ENCODE measurements around the gene SLC17A7.
"Not testable (repeated sequence)": the region's sequence is repeated elsewhere in the genome, so short reads cannot be mapped to it uniquely, and the experiment has no call there.

The SLC17A7 gene

DNA sequence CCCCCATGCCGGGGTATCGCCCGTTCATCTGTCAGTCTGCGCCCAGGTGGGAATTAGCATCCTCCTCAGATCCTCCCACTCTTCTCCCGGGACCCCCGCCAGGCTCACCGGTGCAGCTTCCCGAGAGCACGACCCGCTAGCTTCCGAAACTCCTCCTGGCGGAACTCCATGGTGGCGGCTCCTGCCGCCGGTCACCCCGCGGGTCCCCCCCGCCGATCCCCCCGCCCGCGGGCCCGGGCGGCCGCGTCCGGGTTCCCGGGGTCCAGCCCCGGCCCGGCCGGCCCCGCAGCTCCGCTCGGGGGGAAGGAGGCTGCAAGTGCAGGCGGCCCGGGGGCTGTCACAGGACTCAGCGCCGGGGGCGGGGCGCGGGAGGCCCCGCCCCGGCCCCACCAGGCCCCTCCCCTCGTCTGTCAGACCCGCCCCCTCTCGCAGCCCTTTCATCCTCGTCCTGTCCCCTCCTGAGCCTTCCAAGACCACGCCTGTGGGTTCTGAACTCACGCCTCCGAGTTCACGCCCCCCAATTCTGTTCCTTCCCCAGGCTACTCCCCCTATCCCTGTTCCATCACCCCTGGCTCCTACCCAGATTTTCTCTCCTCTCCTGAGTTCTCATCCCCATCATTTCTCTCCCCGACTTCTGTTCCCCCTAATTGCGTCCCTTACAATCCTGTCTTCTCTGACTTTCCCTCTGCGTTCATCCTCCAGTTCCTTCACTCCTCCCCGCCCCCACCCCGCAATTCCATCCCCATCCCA, at the start of gene SLC17A7:
Gene SLC17A7, minus strand, starts transcription at position 318 of the 750 bp plus-strand sequence. Its CDS starts 148 bp downstream, at position 170.
- DNase-seq, result no peak

DNA sequence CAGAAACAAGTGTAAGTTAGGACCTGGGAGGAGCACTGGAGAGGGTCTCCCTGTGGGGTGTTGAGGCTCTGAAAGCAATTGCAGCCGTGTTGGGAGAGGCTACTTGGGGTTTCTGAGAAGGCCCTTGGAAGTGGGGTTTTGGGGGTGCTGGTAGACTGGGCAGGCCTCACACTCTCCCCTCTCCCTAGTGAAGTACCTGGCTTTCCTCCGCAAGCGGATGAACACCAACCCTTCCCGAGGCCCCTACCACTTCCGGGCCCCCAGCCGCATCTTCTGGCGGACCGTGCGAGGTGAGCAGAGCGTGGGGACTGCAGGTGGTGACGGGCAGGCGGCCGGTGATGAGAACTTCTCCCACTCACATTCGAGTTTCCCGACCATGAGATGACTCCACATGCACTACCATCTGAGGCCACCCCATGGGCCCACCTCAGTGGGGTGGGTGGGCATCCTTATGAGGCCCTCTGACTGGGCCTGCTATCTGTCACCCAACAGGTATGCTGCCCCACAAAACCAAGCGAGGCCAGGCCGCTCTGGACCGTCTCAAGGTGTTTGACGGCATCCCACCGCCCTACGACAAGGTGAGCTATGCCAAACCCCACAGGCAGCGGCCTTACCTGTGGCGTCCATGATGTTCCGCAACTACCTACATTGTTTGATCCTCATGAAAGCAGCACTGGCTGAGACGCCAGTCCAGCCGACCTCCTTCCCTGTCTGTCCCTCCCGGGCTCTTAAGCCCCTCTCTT, 49.1 kb upstream of the SLC17A7 start:
- DNase-seq, result no peak

DNA sequence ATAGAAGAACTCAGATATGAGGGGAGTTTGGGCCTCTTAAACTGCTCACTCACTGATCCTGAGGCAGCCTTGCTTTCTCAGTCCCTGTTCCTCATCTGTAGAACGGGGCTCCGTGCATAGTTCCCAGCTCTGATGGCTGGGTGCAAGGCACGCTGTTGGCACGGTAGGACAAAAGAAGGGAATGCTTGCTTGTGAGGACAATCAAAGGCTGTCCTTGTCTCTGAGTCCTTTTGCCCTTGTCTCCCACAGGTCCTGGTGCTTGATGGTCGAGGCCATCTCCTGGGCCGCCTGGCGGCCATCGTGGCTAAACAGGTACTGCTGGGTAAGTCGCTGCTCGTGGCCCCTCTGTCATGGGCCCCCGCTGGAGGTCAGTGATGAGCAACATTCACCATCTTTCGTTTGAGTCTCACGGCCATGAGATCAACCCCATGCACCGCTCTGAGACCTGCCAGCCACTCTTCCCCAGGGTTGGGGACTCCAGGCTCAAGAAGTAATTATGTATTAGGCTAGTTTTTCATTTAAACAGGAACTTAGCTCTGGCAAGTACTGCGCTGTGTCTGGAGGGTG, 48.4 kb upstream of the SLC17A7 start:
- DNase-seq, result no peak

DNA sequence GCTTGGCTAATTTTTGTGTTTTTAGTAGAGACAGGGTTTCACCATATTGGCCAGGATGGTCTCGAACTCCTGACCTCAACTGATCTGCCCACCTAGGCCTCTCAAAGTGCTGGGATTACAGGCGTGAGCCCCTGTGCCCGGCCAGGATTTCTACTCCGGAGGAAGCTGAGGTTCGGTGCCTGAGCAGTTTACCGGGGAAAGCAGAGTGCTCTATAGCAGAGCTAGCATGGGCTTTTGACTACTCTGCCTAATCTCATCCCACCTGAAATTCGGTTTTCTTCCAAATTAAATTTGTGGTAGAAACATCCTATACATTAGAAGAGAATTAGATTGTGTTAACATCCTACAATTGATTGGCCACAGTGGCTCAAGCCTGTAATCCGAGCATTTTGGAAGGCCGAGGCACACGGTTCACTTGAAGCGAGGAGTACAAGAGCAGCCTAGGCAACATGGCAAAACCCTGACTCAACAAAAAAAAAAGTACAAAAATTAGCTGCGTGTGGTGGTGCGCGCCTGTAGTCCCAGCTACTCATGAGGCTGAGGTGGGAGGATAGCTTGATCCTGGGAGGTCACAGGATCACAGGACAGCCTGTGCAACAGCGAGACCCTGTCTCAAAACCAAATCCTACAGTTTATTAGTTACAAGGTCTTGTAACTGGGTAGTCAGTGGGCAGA, 47.7 kb upstream of the SLC17A7 start:
- no peak for DNase-seq

DNA sequence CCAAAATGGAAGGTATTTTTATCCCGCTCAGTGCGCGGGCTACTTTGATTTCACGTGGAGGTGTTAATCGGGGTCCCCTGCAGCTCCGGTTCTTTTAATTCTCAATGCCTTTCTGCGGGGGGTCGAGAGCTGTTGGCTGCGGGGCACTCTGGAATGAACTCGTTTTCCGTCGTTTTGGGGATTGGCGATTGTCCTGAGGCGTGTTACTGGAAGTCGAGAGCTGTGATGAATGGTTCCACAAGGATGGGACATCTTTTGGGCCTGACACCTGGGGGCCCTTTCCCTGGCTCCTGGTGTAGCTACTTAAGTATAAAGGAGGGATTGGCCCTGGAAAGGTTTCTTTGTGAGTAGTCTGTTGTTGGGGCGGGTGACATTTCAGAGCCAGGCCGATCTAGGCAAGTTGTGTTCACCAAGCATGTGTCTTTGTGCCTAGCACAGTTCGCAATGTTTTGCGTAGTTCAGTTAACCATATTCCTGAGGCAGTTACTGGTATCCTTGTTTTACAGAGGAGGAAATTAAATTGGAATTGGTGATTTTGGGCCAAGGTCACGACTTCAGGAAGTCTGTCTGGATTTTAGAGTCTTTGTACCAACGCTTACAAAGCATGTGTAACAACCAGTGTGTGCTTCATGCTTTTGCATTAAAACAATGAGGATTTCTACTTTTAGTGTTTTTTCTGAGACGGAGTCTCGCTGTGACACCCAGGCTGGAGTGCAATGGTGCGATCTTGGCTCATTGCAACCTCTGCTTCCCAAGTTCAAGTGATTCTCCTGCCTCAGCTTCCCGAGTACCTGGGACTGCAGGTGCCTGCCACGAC, 46.9 kb upstream of the SLC17A7 start:
- peak; percentile 48 for DNase-seq

DNA sequence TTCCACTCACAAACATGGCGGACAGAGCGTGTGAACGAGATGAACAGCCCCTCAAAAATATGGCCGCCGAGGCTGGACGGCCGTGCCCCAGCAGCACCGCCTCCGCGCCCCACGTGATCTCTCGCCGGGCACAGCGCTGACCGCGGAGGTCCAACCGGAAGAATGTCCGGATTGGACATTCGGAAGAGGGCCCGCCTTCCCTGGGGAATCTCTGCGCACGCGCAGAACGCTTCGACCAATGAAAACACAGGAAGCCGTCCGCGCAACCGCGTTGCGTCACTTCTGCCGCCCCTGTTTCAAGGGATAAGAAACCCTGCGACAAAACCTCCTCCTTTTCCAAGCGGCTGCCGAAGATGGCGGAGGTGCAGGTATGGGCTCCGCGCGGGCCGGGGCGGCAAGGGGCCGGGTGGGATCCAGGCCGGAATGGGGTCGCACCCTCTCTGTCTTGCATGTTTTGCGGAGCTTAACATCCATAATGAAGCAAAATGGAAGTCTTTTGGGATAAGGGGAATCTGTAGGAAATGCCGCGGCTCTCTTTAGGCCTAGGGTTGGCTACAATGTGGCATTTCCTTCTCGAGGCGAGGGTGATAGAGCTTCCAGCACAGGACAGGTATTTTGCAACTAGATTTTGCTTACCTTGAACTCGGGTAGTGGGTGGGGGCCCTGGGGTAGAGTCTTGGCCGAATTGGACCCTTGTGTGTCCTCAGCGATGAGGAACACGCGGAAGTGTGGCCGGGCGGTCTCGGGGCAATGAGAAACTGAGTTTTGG, 46.1 kb upstream of the SLC17A7 start, which contains the start of gene RPL13A:
Gene RPL13A, plus strand, starts transcription at position 332 of the 769 bp plus-strand sequence. Its CDS starts 22 bp downstream, at position 354.
- DNase-seq, result peak; percentile 100

DNA sequence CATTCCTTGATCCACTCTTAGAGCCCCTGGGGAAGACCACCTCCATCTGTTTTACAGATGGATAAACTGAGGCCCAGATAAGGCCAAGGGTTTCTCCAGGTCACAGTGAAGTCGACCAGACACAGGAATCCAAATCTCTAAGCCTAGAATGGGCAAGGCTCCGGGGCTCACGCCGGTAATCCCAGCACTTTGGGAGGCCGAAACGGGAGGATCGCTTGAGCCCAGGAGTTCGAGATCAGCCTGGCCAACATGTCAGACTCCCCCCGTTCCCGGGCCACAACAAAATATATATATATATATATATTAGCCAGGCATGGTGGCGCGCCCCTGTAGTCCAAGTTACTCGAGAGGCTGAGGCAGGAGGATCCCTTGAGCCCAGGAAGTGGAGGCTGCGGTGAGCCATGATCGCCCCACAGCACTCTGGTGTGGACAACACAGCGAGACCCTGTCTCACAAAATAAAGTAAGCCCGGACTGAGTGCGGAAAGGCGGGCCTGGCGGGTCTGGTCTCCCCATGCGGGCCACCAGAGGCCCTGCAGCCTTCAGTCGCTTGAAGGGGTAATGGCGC, 45.5 kb upstream of the SLC17A7 start:
- DNase-seq, result no peak

DNA sequence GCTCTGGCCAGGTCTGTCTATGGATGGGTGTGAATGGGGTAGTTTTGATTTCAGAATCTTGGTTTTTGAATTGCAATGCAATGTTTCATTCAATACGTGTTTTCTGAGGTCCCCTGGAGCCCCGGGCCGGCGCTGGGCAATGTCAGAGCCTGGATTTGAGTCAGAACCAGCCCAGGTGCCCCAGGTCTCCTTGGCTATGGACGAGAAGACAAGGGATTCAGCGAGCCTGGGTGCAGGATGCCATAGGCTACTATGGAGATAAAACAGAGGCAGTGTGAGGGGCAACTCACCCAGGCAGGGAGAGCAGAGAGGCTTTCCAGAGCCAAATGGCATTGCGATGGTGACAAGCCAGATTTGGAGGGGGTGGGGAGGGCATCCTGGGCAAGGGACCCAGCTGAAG, 44.9 kb upstream of the SLC17A7 start:
- DNase-seq, result no peak

DNA sequence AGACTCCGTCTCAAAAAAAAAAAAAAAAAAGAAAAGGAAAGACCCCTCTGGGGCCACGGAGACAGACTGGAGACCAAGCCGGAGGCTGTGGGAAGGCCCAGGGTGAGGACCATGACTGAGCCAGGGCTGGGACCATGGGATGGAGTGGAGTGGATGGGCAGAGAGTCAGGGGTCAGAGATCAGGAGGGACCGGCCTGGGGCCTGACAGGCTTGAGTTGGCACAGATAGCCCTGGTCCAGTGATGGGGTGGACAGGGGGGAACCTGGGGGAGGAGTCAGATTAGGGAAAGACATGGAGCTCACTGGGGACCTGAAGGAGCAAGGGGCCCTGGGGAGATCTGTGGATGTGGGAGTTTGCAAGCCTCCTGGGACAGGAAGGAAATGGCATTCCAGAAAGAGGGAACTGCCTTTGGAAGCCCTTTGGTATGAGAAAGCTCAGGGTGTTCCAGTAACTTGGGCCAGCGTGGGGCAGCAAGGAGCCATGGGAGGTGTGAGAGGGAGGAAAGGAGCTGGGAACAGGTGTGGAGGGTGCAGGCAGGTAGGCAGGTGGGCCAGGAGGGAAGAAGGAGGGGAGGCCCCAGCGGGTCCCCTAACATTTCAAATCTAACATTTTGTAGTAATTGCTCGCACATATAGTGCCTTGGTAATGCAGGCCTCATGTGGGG, 39.8 kb upstream of the SLC17A7 start:
- DNase-seq, result no peak

DNA sequence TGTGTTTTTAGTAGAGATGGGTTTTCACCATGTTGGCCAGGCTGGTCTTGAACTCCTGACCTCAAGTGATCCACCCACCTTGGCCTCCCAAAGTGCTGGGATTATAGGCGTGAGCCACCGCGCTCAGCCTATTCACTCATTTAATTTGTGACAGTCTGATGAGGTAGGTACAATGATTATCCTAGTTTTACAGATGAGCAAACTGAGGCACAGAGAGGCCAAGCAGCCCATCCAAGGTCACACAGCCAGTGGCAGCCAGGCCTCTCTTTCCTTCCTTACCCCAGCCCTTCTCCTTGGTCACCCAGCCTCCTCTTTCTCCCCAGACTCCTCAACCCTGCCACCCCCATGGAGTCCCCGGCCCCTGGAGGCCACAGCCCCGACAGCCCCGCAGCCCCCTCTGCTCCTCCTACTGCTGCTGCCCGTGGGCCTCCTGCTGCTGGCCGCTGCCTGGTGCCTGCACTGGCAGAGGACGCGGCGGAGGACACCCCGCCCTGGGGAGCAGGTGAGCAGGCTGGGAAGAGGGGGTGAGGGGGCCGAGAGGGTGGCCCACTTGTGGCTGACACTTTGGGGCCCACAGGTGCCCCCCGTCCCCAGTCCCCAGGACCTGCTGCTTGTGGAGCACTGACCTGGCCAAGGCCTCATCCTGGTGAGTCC, 38.8 kb upstream of the SLC17A7 start:
- DNase-seq, result no peak

DNA sequence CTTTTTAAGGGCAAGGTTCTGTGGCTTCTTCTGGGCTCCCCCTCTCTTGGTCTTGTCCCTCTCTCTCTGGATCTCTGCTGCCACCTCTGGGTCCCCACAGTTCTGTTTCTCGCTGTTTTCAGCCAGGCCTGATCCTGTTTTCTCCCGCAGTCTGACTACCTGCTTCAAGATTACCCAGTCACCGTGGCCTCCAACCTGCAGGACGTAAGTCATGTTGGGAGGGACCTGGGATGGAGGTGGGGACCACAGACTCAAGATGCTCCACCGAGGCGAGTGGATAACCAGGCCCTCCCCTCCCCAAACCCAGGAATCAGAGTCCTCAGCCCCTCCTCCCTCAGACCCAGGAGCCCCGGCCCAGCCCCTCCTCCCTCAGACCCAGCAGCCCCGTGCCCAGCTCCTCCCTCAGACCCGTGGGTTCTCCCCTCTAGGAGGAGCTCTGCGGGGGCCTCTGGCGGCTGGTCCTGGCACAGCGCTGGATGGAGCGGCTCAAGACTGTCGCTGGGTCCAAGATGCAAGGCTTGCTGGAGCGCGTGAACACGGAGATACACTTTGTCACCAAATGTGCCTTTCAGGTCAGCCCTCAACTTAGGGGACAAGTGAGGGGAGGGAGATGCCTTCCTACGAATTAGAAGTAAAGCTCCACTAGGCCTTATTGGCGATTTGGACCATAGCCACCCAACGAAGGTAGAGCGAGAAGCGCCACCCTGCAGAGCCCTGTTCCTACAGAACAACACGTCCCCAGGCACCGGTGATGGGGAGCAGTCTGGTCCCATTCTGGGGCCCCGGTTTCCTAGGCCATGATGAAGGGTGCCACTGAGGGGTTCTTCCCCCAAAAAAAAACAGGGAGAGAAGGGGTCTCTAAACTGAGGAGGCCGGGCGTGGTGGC, 34.9 kb upstream of the SLC17A7 start:
- peak; percentile 89 for DNase-seq

DNA sequence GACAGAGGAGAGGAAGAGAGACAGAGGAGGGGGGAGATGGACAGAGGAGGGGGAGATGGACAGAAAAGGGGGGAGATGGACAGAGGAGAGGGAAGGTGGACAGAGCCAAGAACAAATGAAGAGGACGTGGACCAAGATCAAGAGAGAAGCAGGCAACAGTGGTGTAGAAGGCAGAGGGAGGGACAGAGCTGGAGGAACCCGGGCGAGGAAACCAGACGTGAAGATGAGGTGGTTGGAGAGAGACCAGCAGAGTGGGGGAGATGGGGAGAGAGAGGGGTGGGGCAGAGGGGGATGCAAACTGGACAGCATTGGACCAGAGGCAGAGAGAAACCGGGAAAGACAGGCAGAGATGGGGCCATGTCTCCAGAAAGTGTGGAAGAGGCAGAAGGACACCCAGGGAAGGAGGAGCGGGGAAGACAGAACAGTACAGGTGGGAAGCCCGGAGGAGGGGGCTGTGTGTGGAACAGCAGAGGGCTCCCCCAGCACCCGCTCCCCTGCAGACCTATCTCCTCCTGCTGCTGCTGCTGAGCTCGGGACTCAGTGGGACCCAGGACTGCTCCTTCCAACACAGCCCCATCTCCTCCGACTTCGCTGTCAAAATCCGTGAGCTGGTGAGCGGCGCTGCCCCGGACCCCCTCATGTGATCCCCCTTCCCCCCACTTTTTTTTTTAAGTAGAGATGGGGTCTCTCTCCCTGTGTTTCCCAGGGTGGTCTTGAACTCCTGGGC, 34.0 kb upstream of the SLC17A7 start:
- no peak for DNase-seq

DNA sequence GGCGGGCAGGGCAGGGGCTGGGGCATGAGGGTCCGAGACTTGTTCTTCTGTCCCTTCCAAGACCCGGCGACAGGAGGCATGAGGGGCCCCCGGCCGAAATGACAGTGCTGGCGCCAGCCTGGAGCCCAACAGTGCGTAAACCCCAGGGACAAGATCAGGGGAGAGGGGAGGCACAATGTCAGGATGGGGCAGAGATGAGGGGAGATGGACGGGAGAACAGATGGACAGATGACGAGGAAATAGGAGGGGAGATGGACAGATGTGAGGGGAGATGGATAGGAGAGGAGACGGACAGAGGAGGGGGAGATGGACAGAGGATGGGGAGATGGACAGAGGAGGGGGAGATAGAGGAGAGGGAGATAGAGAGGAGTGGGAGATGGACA, 33.2 kb upstream of the SLC17A7 start:
- DNase-seq, result peak; percentile 56

DNA sequence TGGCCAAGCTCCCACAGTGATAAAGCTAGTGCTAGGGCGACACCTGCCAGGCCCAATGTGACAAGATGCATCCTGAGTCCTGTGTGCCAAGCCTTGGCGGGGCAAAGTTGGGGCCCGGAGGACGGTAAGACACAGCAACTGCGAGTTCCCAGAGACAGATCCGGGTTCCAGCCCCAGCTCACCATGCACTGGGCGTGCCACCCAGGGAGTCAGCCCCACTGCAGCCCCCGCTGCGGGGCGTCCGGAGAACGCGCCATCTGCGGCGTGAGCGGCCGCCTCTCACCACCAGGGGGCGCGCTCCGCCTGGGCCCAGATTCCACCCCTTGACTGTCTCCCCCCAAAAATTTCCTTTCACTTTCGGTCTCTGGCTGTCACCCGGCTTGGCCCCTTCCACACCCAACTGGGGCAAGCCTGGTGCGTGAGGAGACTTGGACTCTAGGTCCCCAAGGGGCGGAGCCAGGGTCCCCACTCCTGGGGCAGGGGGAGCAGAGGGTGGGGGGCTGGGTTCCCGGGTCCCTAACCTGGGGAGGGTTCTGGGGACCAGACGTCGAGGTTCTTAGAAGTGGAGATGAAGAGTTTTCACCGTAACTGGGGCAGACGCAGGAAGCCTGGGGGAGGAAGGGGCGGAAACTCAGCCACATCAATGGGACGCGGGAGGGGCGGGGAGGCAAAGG, 32.7 kb upstream of the SLC17A7 start, which contains the start of gene FLT3LG:
Gene FLT3LG, plus strand, starts transcription at position 348 of the 674 bp plus-strand sequence. CDS start 425 bp downstream, outside the sequence.
- peak; percentile 82 for DNase-seq

DNA sequence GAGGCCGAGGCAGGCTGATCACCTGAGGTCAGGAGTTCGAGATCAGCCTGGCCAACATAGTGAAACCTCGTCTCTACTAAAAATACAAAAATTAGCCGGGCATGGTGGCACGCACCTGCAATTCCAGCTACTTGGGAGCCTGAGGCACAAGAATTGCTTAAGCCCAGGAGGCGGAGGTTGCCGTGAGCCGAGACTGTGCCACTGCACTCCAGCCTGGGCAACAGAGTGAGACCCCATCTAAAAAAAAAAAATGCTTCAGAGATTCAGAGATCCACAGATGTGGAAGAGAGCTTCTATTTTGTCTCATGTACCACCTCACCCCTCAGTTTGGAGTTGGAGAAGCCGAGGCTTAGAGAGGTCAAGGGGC, 32.2 kb upstream of the SLC17A7 start:
- DNase-seq, result not testable (repeated sequence)

DNA sequence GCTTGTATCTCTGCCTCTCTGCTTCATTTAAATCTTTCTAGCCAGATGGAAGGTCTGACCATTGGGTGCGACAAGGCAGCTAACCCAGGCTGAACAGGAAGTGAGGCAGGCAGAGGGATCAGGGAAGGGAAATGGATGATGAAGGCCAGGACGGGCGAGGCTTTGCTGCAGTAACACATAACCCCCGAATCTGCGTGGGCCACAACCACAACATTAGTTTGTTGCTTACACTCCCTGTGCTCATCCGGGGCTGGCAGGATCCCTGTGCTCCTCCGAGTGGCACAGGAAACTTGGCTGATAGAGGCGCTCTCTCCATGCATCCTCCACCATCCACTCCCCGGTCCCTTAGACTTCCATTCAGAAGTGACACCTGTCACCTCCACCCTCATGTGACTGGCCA, 31.6 kb upstream of the SLC17A7 start:
- DNase-seq, result no peak

DNA sequence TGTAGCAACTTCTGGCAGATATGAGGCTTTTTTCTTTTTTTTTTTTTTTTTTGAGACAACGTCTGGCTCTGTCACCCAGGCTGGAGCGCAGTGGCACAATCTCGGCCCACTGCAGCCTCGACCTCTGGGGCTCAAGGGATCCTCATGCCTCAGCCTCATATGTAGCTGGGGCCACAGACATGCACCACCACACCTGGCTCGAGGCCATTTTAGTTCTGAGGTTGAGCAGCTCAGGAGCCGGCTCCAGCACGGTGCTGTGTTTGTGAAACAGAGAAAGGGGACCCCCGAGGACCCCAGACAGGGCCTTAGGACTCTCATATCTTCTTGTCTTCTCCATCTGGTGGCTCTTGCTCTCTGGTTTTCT, 29.3 kb upstream of the SLC17A7 start:
- no peak for DNase-seq

Measured in eye (tissue), 1 donor.